GM23338 (cell line): Measurements from ENCODE around the gene TNNC1.

ENCODE experiments used
- CREB1 ChIP-seq: fragments of 250-450 bp; sonication (Bioruptor Pico); IDR thresholded peaks from 2 replicates; pipeline ENCODE4 v1.5.0; 2020; ENCODE audit warnings: low read depth, mild to moderate bottlenecking, moderate library complexity
- CTCF ChIP-seq, 2 experiments: fragments of 200-600 bp in 1 of 2; sonication (generic) in 1 of 2; conservative IDR thresholded peaks; 2 replicates each; pipeline versions ENCODE4 v1.5.1 to v1.6.1; 2016 to 2017; ENCODE audit warnings: antibody characterized with exemption in 2 of 2, low read depth in 2 of 2, mild to moderate bottlenecking in 2 of 2, moderate library complexity in 1 of 2
- EZH2 ChIP-seq: fragments of 200-600 bp; sonication (generic); IDR thresholded peaks from one replicate; pipeline ENCODE4 v1.8.0; 2017; ENCODE audit warnings: antibody characterized with exemption, mild to moderate bottlenecking, low read depth; ENCODE audit not compliant: unreplicated experiment
- EZH2phosphoT487 ChIP-seq: fragments of 200-600 bp; sonication (generic); IDR thresholded peaks from one replicate; pipeline ENCODE4 v1.8.1; 2018; ENCODE audit warnings: antibody characterized with exemption; ENCODE audit not compliant: unreplicated experiment
- POLR2AphosphoS5 ChIP-seq: IDR thresholded peaks from 2 replicates; pipeline ENCODE4 v1.6.1; 2016; ENCODE audit warnings: antibody characterized with exemption, low read depth
- REST ChIP-seq: IDR thresholded peaks from one replicate; pipeline ENCODE4 v1.6.1; 2018; ENCODE audit warnings: antibody characterized with exemption; ENCODE audit not compliant: unreplicated experiment
- STAT1 ChIP-seq: IDR thresholded peaks from one replicate; pipeline ENCODE4 v1.6.1; 2016; ENCODE audit warnings: antibody characterized with exemption; ENCODE audit not compliant: unreplicated experiment
- ZNF114 ChIP-seq: fragments of 250-450 bp; sonication (Bioruptor Pico); IDR thresholded peaks from 2 replicates; pipeline ENCODE4 v1.5.0; 2020; ENCODE audit warnings: mild to moderate bottlenecking, moderate library complexity
- ZNF331 ChIP-seq: fragments of 250-450 bp; sonication (Bioruptor Pico); IDR thresholded peaks from 2 replicates; pipeline ENCODE4 v1.5.0; 2020; ENCODE audit warnings: low read depth, mild to moderate bottlenecking, moderate library complexity

DNA sequence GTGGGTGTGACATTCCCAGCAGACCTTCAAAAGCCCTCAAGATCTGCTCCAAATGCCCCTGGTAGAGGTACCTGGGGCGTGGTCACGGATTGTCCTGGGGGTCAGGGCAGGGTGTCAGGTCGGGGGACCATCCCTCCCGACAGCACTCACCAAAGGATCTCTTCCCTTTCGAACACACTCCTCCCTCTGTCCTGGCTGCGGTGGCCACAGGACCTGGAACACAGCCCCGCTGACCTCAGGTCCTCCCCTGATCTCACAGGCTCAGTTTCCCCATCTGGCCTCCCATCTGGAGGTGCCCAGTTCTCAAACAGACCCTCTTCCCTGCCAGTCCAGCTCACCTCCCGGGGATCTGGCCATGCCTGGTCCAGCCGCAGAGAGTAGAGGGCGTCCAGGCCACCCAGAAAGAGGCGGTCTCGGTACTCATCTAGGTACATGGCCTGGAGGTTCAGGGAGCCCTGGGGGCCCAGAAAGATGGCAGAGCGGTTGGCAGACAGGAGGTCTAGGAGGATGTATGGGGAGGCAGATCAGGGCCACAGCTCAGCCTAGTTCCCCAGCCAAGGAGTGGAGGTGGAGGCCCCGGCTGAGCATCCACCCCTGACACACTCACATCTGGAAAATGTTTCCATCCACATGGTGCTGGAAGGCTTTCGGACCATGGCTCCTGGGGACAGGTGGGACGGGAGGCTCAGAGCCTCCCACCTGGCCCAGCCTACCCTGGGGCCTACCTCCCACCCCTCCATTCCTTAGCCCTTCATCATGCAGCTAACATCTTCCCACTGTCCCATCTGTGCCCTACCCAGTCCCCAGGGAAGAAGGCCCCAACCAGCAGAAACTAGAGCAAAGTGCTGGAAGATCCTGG lies 11.2 kb downstream of the TNNC1 start:
- no peak for TF ChIP-seq CTCF (conservative IDR thresholded peaks at IDR 0.05; ENCODE audit: low read depth in 2 of 2)
- TF ChIP-seq POLR2AphosphoS5 = no peak
- no peak for TF ChIP-seq EZH2phosphoT487
- no peak for TF ChIP-seq ZNF331
- no peak for TF ChIP-seq CREB1 (CRISPR knock-in tag)
- no peak for TF ChIP-seq EZH2
- no peak for TF ChIP-seq ZNF114 (CRISPR knock-in tag)
- TF ChIP-seq REST = no peak
- TF ChIP-seq STAT1 = no peak
